22Rv1 (cell line): ENCODE data around the gene CUX1.

Experiments
- H3K27ac ChIP-seq: fragments of 450-650 bp; 2 replicates; pipeline ENCODE4 v1.5.1; 2017
- CTCF ChIP-seq: fragments of 450-650 bp; IDR thresholded peaks from 2 replicates; pipeline ENCODE4 v1.5.1; 2017; ENCODE audit warnings: mild to moderate bottlenecking
- ZFX ChIP-seq: fragments of 450-650 bp; IDR thresholded peaks from 2 replicates; pipeline ENCODE4 v1.6.1; 2017; ENCODE audit warnings: antibody characterized with exemption, borderline replicate concordance

CUX1 gene

GRCh38 chr7:101854084-101854865 lies 36.8 kb downstream of the CUX1 start:
- no peak overlapping the region for H3K27ac ChIP-seq

GRCh38 chr7:101856473-101857357 lies 39.3 kb downstream of the CUX1 start:
- H3K27ac ChIP-seq = peak overlapping the region; percentile 87
- TF ChIP-seq CTCF (peak; percentile 90), ZFX (no peak)

More at GRCh38 chr7:101854084-101854865, 36.8 kb downstream of the CUX1 start:
- no peak for TF ChIP-seq CTCF
- TF ChIP-seq ZFX = no peak

GRCh38 chr7:101857358-101857811 lies 40.0 kb downstream of the CUX1 start:
- peak overlapping the region; percentile 87 for H3K27ac ChIP-seq

GRCh38 chr7:101858437-101859385 lies 41.3 kb downstream of the CUX1 start:
- TF ChIP-seq CTCF = no peak
- TF ChIP-seq ZFX = no peak
- H3K27ac ChIP-seq = no peak overlapping the region

More at GRCh38 chr7:101857358-101857811, 40.0 kb downstream of the CUX1 start:
- no peak for TF ChIP-seq CTCF
- TF ChIP-seq ZFX = no peak

- H3K27ac ChIP-seq = no peak overlapping the region
- TF ChIP-seq ZFX = no peak
- TF ChIP-seq CTCF = no peak
These were observed 42.1 kb downstream of the CUX1 start for GRCh38 chr7:101859411-101860106.

- no peak overlapping the region for H3K27ac ChIP-seq
- TF ChIP-seq CTCF = no peak
- TF ChIP-seq ZFX = no peak
These were observed 43.1 kb downstream of the CUX1 start for GRCh38 chr7:101860316-101861217.
